Measurements from ENCODE around the gene S100A14. TPM values are rescaled to one million over a fixed set of nuclear protein-coding genes. Genes with fewer than 3 reads are reported as not detected.
"Not testable (repeated sequence)": the region's sequence is repeated elsewhere in the genome, so short reads cannot be mapped to it uniquely, and the experiment has no call there.

Gene S100A14
- total and polyA plus RNA-seq, 2 of the 13 experiments (the other 11 are each of a cell fraction or from before 2014, with no cell fraction given) = 1.4 to 7.7 TPM

- TF ChIP-seq HNRNPLL (IDR thresholded peaks at IDR 0.05; ENCODE audit: low read depth, low read length, poor library complexity, severe bottlenecking) (no peak), ZNF687 (CRISPR knock-in tag; IDR thresholded peaks at IDR 0.05) (no peak), MBD4 (IDR thresholded peaks at IDR 0.05; ENCODE audit: borderline replicate concordance, low read length) (no peak), BORCS8-MEF2B (CRISPR knock-in tag; IDR thresholded peaks at IDR 0.05) (no peak), TBX2 (CRISPR knock-in tag; IDR thresholded peaks at IDR 0.05; ENCODE audit: borderline replicate concordance) (no peak), ZBTB3 (CRISPR knock-in tag; IDR thresholded peaks at IDR 0.05; ENCODE audit: borderline replicate concordance, low read depth) (no peak), RBAK (CRISPR knock-in tag; IDR thresholded peaks at IDR 0.05) (no peak)
Observed at GRCh38 chr1:153577624-153578051, 38.5 kb downstream of the S100A14 start (continued).

DNA sequence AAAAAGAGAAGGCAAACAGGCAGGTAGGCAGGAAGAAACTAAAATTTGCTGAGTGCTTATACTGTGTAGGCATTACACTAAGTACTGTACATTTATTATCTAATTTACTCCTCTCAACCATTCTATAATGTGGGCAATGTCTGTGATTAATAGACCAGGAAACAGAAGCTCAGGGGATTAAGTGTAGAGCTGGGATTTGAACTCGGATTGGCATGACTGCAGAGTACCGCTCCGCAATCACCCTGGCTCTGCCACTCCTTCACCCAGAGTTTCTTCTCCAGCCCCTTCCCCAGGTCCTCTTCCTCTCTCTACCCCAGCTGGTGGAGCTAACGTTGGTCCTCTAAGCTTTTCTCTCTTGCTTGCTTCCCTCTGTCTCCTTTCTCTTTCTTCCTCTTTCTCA is 39.0 kb downstream of the S100A14 start:
- POLR2A ChIA-PET = interaction anchor here (1.1 to 1.4 kb wide), 3 partner anchors 31 to 61 kb away, joined by 3 to 5 read pairs (median 5); partner anchors contain the start of gene CHTOP
- no peaks in the 10 kb centered on the region; a peak in 1 of 5 replicates for H3K27me3 ChIP-seq (ENCODE audit: control insufficient read depth in 1 of 2, insufficient read depth in 2 of 2, low read length in 2 of 2)
- no peak for TF ChIP-seq ZNF674 (CRISPR knock-in tag; IDR thresholded peaks at IDR 0.05; ENCODE audit: low read depth)
- no peak for TF ChIP-seq ZNF850 (CRISPR knock-in tag; conservative IDR thresholded peaks at IDR 0.05)
- no peak for TF ChIP-seq SRSF9 (IDR thresholded peaks at IDR 0.05; ENCODE audit: borderline replicate concordance, insufficient read depth, low read depth, low read length, poor library complexity, severe bottlenecking)
- no peak for TF ChIP-seq RAD51 (IDR thresholded peaks at IDR 0.05; ENCODE audit: borderline replicate concordance)
- DNase-seq (ENCODE audit: low spot score) (no peak), FAIRE-seq (no peak), ATAC-seq (no peak)
- no peaks in the 10 kb centered on the region for H3K36me3 ChIP-seq (replicated peaks in 1 of 2; ENCODE audit: control insufficient read depth in 1 of 2, insufficient read depth in 2 of 2, low read length in 2 of 2)
- H3K79me2 ChIP-seq (ENCODE audit: insufficient read depth, low read length) = no peaks in the 10 kb centered on the region
- H3K27ac ChIP-seq (ENCODE audit: extremely low read length, insufficient read depth, low read length) = no peak overlapping the region
- in situ Hi-C loops (cut with HindIII; ENCODE audit: extremely low pct_ligation_motif_present, low pct_unique_long_range_greater_than_20kb) (no loop called here), intact Hi-C loops (cut with micrococcal nuclease; ENCODE audit: unreplicated experiment) (no loop called here)
- no peak overlapping the region for H3K9ac ChIP-seq (ENCODE audit: insufficient read depth, low read depth, low read length)
- CTCF ChIA-PET (ENCODE audit: low intra/inter-chr PET ratio, low total read pairs) = no interaction called here
- H3K9me3 ChIP-seq (ENCODE audit: low read length) = no peaks in the 10 kb centered on the region
- H3K4me2 ChIP-seq (ENCODE audit: low read depth, low read length) = no peak overlapping the region
- H3K4me3 ChIP-seq (replicated peaks in 1 of 3; ENCODE audit: insufficient read depth in 1 of 3, low read depth in 2 of 3, low read length in 3 of 3) = no peak overlapping the region
- 62% methylated on average over 4 of the region's 4 CpGs for WGBS (ENCODE audit: low lambda C conversion rate)
- H4K20me1 ChIP-seq (ENCODE audit: insufficient read depth, low read length) = no peaks in the 10 kb centered on the region
- H2AFZ ChIP-seq (ENCODE audit: low read length) = no peak overlapping the region
- peaks cover 10% of the 10 kb centered on the region for H3K4me1 ChIP-seq (ENCODE audit: insufficient read depth, low read length)
- BruUV-seq (replicated peaks) = no TSS peak

DNA sequence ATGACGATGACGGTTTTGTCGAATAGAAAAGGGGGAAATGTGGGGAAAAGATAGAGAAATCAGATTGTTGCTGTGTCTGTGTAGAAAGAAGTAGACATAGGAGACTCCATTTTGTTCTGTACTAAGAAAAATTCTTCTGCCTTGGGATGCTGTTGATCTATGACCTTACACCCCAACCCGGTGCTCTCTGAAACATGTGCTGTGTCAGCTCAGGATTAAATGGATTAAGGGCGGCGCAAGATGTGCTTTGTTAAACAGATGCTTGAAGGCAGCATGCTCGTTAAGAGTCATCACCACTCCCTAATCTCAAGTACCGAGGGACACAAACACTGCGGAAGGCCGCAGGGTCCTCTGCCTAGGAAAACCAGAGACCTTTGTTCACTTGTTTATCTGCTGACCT is 40.6 kb downstream of the S100A14 start:
- H2AFZ ChIP-seq (ENCODE audit: low read length); in situ Hi-C loops (cut with HindIII; ENCODE audit: extremely low pct_ligation_motif_present, low pct_unique_long_range_greater_than_20kb); H3K9ac ChIP-seq (ENCODE audit: insufficient read depth, low read depth, low read length); ATAC-seq; H4K20me1 ChIP-seq (ENCODE audit: insufficient read depth, low read length); H3K36me3 ChIP-seq (replicated peaks in 1 of 2; ENCODE audit: control insufficient read depth in 1 of 2, insufficient read depth in 2 of 2, low read length in 2 of 2); H3K27me3 ChIP-seq (ENCODE audit: control insufficient read depth in 1 of 2, insufficient read depth in 2 of 2, low read length in 2 of 2); H3K4me2 ChIP-seq (ENCODE audit: low read depth, low read length); H3K27ac ChIP-seq (ENCODE audit: extremely low read length, insufficient read depth, low read length); BruUV-seq (replicated peaks); CTCF ChIA-PET (ENCODE audit: low intra/inter-chr PET ratio, low total read pairs); FAIRE-seq; H3K4me3 ChIP-seq (replicated peaks in 1 of 3; ENCODE audit: insufficient read depth in 1 of 3, low read depth in 2 of 3, low read length in 3 of 3); H3K9me3 ChIP-seq (ENCODE audit: low read length); H3K79me2 ChIP-seq (ENCODE audit: insufficient read depth, low read length); intact Hi-C loops (cut with micrococcal nuclease; ENCODE audit: unreplicated experiment); DNase-seq (ENCODE audit: low spot score): not testable (repeated sequence)
- POLR2A ChIA-PET = interaction anchor here (1.2 kb wide), 1 partner anchor 36 kb away, joined by 3 read pairs; no protein-coding TSS in a partner anchor
- H3K4me1 ChIP-seq (ENCODE audit: insufficient read depth, low read length) = peaks cover 16% of the 10 kb centered on the region
- WGBS (ENCODE audit: low lambda C conversion rate) = 40% methylated on average over 10 of the region's 10 CpGs

All from HepG2 (cell line).